ENCODE measurements around the gene FLOT2.

DNA sequence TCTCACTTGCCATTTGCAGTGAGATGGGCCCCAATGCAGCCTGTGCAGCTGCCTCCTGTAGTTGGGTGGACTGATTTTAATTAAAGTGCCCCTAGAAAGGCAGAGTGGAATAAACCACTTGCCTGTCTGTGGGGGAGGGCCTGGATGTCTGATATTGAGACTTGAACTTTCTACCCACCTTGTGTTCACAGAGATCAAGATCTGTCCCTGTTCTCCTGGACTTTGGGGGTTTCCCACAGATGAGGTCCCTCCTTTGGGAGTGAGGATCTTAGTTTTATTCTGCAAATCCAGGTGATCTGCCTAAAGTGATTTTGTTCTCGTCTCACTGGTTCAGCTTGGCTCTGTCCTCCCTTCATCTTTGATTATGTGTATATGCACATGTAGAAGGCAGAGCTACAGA lies 13.0 kb upstream of the FLOT2 start:
- TF ChIP-seq GATA3 (IDR thresholded peaks at IDR 0.05; ENCODE audit: low read depth, low read length) (no peak), GATA2 (IDR thresholded peaks at IDR 0.05; ENCODE audit: low read depth, low read length) (no peak)
